OCI-LY7 (cell line): ENCODE measurements around the gene LEMD2.

ENCODE experiments used
- CTCF ChIP-seq: fragments of 200-600 bp; sonication (generic); conservative IDR thresholded peaks from 2 replicates; pipeline ENCODE4 v1.5.1; 2014; ENCODE audit warnings: mild to moderate bottlenecking, antibody characterized with exemption, low read length, moderate library complexity, mixed read lengths
- EZH2phosphoT487 ChIP-seq: fragments of 200-600 bp; sonication (generic); IDR thresholded peaks from 2 replicates; pipeline ENCODE4 v1.6.1; 2018; ENCODE audit warnings: low read depth, borderline replicate concordance, mild to moderate bottlenecking, mixed run types, antibody characterized with exemption, low read length, moderate library complexity, mixed read lengths

DNA sequence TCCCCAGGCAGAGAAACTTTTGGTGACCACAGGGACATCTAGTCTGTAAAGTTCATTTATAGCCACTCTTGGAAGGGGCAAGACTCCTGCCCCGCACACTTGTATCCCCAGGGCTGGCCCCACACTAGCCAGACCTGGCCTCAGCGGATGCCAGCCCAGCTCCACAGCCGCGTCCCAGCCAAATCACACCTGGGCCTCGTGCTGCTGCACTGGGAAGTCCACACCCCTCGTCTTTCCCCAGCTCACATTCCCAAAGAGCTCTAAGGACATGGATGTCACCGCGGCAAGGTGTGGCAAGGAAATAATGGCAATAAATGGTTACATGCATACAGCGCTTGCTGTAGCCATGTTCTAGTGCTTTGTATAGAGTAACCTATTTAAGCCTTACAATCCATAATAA, 50.8 kb downstream of the LEMD2 start:
- no peak for TF ChIP-seq CTCF
- TF ChIP-seq EZH2phosphoT487, result no peak
